Measurements from ENCODE around the gene IL23R.

DNA sequence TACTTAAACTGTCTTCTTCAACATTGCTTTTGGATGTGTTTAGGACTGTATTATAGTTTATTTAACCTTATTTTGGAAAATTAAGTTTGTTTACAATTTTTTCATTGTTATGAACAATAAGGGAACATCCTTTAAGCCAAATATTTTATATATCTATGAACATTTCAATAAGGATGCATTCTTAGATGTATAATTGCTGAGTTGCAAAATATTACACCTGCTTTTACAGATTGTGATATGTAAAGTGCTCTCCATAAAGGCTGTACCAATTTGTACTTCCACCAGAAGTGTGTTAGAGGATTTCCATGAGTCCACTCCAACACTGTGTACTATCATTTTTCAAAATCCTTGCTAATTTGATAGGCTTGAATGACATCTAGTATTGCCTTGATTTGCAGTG, 7.7 kb downstream of the IL23R start:
- TF ChIP-seq, protein P1, sequence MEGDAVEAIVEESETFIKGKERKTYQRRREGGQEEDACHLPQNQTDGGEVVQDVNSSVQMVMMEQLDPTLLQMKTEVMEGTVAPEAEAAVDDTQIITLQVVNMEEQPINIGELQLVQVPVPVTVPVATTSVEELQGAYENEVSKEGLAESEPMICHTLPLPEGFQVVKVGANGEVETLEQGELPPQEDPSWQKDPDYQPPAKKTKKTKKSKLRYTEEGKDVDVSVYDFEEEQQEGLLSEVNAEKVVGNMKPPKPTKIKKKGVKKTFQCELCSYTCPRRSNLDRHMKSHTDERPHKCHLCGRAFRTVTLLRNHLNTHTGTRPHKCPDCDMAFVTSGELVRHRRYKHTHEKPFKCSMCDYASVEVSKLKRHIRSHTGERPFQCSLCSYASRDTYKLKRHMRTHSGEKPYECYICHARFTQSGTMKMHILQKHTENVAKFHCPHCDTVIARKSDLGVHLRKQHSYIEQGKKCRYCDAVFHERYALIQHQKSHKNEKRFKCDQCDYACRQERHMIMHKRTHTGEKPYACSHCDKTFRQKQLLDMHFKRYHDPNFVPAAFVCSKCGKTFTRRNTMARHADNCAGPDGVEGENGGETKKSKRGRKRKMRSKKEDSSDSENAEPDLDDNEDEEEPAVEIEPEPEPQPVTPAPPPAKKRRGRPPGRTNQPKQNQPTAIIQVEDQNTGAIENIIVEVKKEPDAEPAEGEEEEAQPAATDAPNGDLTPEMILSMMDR (conservative IDR thresholded peaks at IDR 0.05; ENCODE audit: low read length): no peak
- no peak for TF ChIP-seq EZH2phosphoT487 (IDR thresholded peaks at IDR 0.05; ENCODE audit: borderline replicate concordance, low read depth, low read length)

All from OCI-LY7 (cell line).